IMR-90 (cell line): ENCODE results near the gene DBNDD1. TPM values are rescaled to one million over a fixed set of nuclear protein-coding genes. Genes with fewer than 3 reads are reported as not detected.

Experiments
- ATAC-seq: fragments of 200-7000 bp; cut with Tn5 transposase; 2 replicates; pipeline ENCODE4 v1.9.1; 2020; ENCODE audit warnings: low read depth, mild to moderate bottlenecking, moderate library complexity
- BruUV-seq: library from RNA; stranded (reverse); fragments of 400-500 nt; replicated peaks from 2 replicates; lab custom pipeline; 2021; lab: Mats Ljungman, UMichigan
- CTCF ChIA-PET: fragments of 300-600 bp; formaldehyde crosslinking; extraction: SDS; loops from one replicate; lab custom pipeline; 2021; ENCODE audit warnings: antibody characterized with exemption; lab: Yijun Ruan, JAX
- POLR2A ChIA-PET: fragments of 300-600 bp; sonication (Branson Sonifier 250); formaldehyde crosslinking; loops from one replicate; lab custom pipeline; 2022; ENCODE audit warnings: antibody characterized with exemption; ENCODE audit not compliant: unreplicated experiment; lab: Charles Lee
- DNase-seq: peaks from one replicate; pipeline ENCODE4 v3.0.0; 2013
- H2AFZ ChIP-seq: replicated peaks from 2 replicates; pipeline ENCODE3; 2013; ENCODE audit warnings: low read length, mild to moderate bottlenecking; ENCODE audit not compliant: poor library complexity
- H2AK5ac ChIP-seq: 2 replicates; pipeline ENCODE4 v1.6.1; 2013; ENCODE audit warnings: low read depth, low read length, inconsistent platforms
- H2AK9ac ChIP-seq: replicated peaks from 2 replicates; pipeline ENCODE3; 2013; ENCODE audit warnings: mild to moderate bottlenecking, low read depth, low read length, moderate library complexity; ENCODE audit not compliant: poor library complexity
- H2BK120ac ChIP-seq: 2 replicates; pipeline ENCODE4 v1.6.1; 2013; ENCODE audit warnings: low read depth, low read length, inconsistent platforms
- H2BK15ac ChIP-seq: 3 replicates; pipeline ENCODE4 v1.6.1; 2013; ENCODE audit warnings: low read depth, low read length, inconsistent platforms
- H2BK20ac ChIP-seq: 2 replicates; pipeline ENCODE4 v1.6.1; 2013; ENCODE audit warnings: low read depth, mild to moderate bottlenecking, inconsistent platforms, low read length, moderate library complexity
- H2BK5ac ChIP-seq: 2 replicates; pipeline ENCODE4 v1.6.1; 2013; ENCODE audit warnings: mild to moderate bottlenecking, low read depth, low read length, inconsistent platforms; ENCODE audit not compliant: poor library complexity, severe bottlenecking
- H3K14ac ChIP-seq: replicated peaks from 2 replicates; pipeline ENCODE4 v1.6.1; 2013; ENCODE audit warnings: low read depth, low read length, inconsistent platforms
- H3K18ac ChIP-seq: 2 replicates; pipeline ENCODE4 v1.6.1; 2013; ENCODE audit warnings: low read depth, low read length, control low read depth
- H3K23ac ChIP-seq: 2 replicates; pipeline ENCODE4 v1.6.1; 2013; ENCODE audit warnings: low read depth, low read length, inconsistent platforms
- H3K27ac ChIP-seq: 2 replicates; pipeline ENCODE4 v1.5.1; 2013; ENCODE audit warnings: mild to moderate bottlenecking, control low read depth, low read length; ENCODE audit not compliant: insufficient read depth
- H3K27me3 ChIP-seq: 2 replicates; pipeline ENCODE4 v1.6.1; 2013; ENCODE audit warnings: low read length; ENCODE audit not compliant: control insufficient read depth, insufficient read depth
- H3K36me3 ChIP-seq: 2 replicates; pipeline ENCODE4 v1.6.1; 2013; ENCODE audit warnings: low read length, mixed read lengths; ENCODE audit not compliant: control insufficient read depth, insufficient read depth
- H3K4ac ChIP-seq: 2 replicates; pipeline ENCODE4 v1.6.1; 2013; ENCODE audit warnings: low read depth, low read length, inconsistent platforms
- H3K4me1 ChIP-seq: 2 replicates; pipeline ENCODE4 v1.6.1; 2013; ENCODE audit warnings: low read length, mixed read lengths; ENCODE audit not compliant: control insufficient read depth, insufficient read depth
- H3K4me2 ChIP-seq: 2 replicates; pipeline ENCODE4 v1.6.1; 2013; ENCODE audit warnings: low read depth, mild to moderate bottlenecking, control low read depth, low read length, moderate library complexity
- H3K4me3 ChIP-seq: 2 replicates; pipeline ENCODE4 v1.5.1; 2013; ENCODE audit warnings: low read depth, mild to moderate bottlenecking, control low read depth, low read length, moderate library complexity; ENCODE audit not compliant: insufficient read depth
- H3K56ac ChIP-seq: 2 replicates; pipeline ENCODE4 v1.6.1; 2013; ENCODE audit warnings: low read length, inconsistent platforms; ENCODE audit not compliant: insufficient read depth; ENCODE audit errors: extremely low read depth
- H3K79me1 ChIP-seq, 2 experiments: 2 replicates each; pipeline ENCODE4 v1.6.1; 2013; ENCODE audit warnings: low read length in 2 of 2, inconsistent platforms in 1 of 2, low read depth in 1 of 2
- H3K9ac ChIP-seq: 2 replicates; pipeline ENCODE4 v1.6.1; 2013; ENCODE audit warnings: low read depth, low read length, control low read depth
- H3K9me1 ChIP-seq: 2 replicates; pipeline ENCODE4 v1.6.1; 2013; ENCODE audit warnings: low read length, inconsistent platforms; ENCODE audit not compliant: insufficient read depth
- H3K9me3 ChIP-seq: 2 replicates; pipeline ENCODE4 v1.6.1; 2013; ENCODE audit warnings: low read length; ENCODE audit not compliant: control insufficient read depth, insufficient read depth
- H4K20me1 ChIP-seq: 2 replicates; pipeline ENCODE4 v1.6.1; 2013; ENCODE audit warnings: low read length, inconsistent platforms; ENCODE audit not compliant: insufficient read depth
- H4K5ac ChIP-seq: 2 replicates; pipeline ENCODE4 v1.6.1; 2013; ENCODE audit warnings: mild to moderate bottlenecking, low read depth, low read length, control low read depth
- H4K8ac ChIP-seq, 2 experiments: 2 replicates each; pipeline ENCODE4 v1.6.1; 2013; ENCODE audit warnings: low read depth in 2 of 2, low read length in 2 of 2, control low read depth in 1 of 2, inconsistent platforms in 1 of 2
- H4K91ac ChIP-seq: 2 replicates; pipeline ENCODE4 v1.6.1; 2013; ENCODE audit warnings: low read depth, low read length, inconsistent platforms; ENCODE audit not compliant: insufficient read depth
- BHLHE40 ChIP-seq: fragments of 150-350 bp; IDR thresholded peaks from 2 replicates; pipeline ENCODE4 v1.6.1; 2016; ENCODE audit warnings: mild to moderate bottlenecking, low read depth, low read length
- CEBPB ChIP-seq: IDR thresholded peaks from 2 replicates; pipeline ENCODE4 v1.6.1; 2012; ENCODE audit warnings: low read depth, low read length, improper control_type of control experiment
- CHD1 ChIP-seq: IDR thresholded peaks from 2 replicates; pipeline ENCODE4 v1.6.1; 2012; ENCODE audit warnings: low read depth, low read length, improper control_type of control experiment
- FOS ChIP-seq: fragments of 150-350 bp; IDR thresholded peaks from 2 replicates; pipeline ENCODE4 v1.6.1; 2016; ENCODE audit warnings: low read depth, low read length
- MAZ ChIP-seq: IDR thresholded peaks from 2 replicates; pipeline ENCODE4 v1.6.1; 2012; ENCODE audit warnings: low read depth, mild to moderate bottlenecking, low read length, improper control_type of control experiment, moderate library complexity, borderline replicate concordance
- MXI1 ChIP-seq: IDR thresholded peaks from 2 replicates; pipeline ENCODE4 v1.6.1; 2012; ENCODE audit warnings: low read depth, mild to moderate bottlenecking, low read length, moderate library complexity, borderline replicate concordance
- NFE2L2 ChIP-seq: fragments of 150-350 bp; IDR thresholded peaks from 2 replicates; pipeline ENCODE4 v1.6.1; 2016; ENCODE audit warnings: low read depth, mild to moderate bottlenecking, low read length
- RAD21 ChIP-seq: IDR thresholded peaks from 2 replicates; pipeline ENCODE4 v1.6.1; 2012; ENCODE audit warnings: low read length, improper control_type of control experiment
- RCOR1 ChIP-seq: IDR thresholded peaks from 2 replicates; pipeline ENCODE4 v1.6.1; 2012; ENCODE audit warnings: mild to moderate bottlenecking, low read length, improper control_type of control experiment; ENCODE audit not compliant: insufficient replicate concordance
- SMC3 ChIP-seq: fragments of 150-350 bp; IDR thresholded peaks from 2 replicates; pipeline ENCODE4 v1.6.1; 2016; ENCODE audit warnings: low read depth, mild to moderate bottlenecking, antibody characterized with exemption, low read length, moderate library complexity
- WGBS, 2 experiments: methylation state at CpG; one replicate each; pipeline versions ENCODE4 v1.1.5 to v1.1.7; 2013; ENCODE audit warnings: missing lambda C conversion rate in 2 of 2; ENCODE audit not compliant: insufficient read length in 1 of 2; ENCODE audit errors: extremely low coverage in 2 of 2; 5-methylcytosine and 5-hydroxymethylcytosine counted together
- dilution Hi-C: fragments of 300-500 bp; cut with HindIII; formaldehyde crosslinking; loops from one replicate; pipeline ENCODE4 v1.14.3; 2018; ENCODE audit warnings: low sequenced_read_pairs; ENCODE audit not compliant: unreplicated experiment
- in situ Hi-C: fragments of 300-500 bp; cut with MboI; formaldehyde crosslinking; loops from 3 replicates; pipeline ENCODE4 v1.14.3; 2019; ENCODE audit warnings: low sequenced_read_pairs, inconsistent platforms, mixed read lengths
- intact Hi-C: fragments of 100-400 bp; cut with micrococcal nuclease; formaldehyde crosslinking; loops from 2 replicates; pipeline ENCODE4 v1.10.0; 2022
- polyA plus RNA-seq, 3 experiments: library from polyadenylated mRNA; depleted of rRNA; stranded (reverse); fragments of >200 nt; gene quantifications; 2 replicates each; pipeline ENCODE4 v1.2.3, GENCODE V29; 2012; ENCODE audit warnings: low replicate concordance in 1 of 3
- total RNA-seq: library from RNA; depleted of rRNA; stranded (reverse); fragments of >200 nt; gene quantifications from 2 replicates; pipeline ENCODE4 v1.2.3, GENCODE V29; 2012
- TF ChIP-seq, protein P1 (sequence below): fragments of 150-350 bp; IDR thresholded peaks from 2 replicates; pipeline ENCODE4 v1.6.1; 2016; ENCODE audit warnings: low read depth, mild to moderate bottlenecking, low read length, moderate library complexity, borderline replicate concordance
- TF ChIP-seq, protein P2 (sequence below): fragments of 150-350 bp; IDR thresholded peaks from 2 replicates; pipeline ENCODE4 v1.6.1; 2017; ENCODE audit warnings: mild to moderate bottlenecking, antibody characterized with exemption, low read length, low read depth

Gene DBNDD1
- total and polyA plus RNA-seq, 2 of the 4 experiments (the other 2 are of a cell fraction), result 3.4 to 23.0 TPM

DNA sequence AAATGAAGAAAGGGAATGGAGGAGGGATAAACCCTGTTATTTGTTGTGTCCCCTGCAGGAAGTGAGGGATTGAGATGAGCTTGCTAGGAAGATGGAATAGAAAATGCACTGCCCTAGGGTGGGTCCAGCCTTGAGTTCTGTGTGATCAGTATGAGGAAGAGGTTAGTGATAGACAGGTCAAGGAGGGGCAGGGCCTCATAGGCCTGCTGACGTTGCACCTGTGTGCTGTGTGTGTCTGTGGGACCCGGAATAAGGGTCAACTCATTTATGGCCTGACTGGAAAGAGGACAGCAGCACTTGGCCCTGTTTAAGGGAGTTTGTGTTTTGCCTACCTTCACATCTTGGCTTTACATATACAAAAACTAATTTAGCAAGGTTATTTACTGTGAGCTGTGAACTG lies 44.4 kb downstream of the DBNDD1 start:
- peaks cover 4% of the 10 kb centered on the region for H4K20me1 ChIP-seq
- H2BK20ac ChIP-seq, result no peak overlapping the region
- no CpG with 5 or more reads among the region's 2 CpGs for WGBS, 2 experiments
- H4K91ac ChIP-seq, result no peak overlapping the region
- no peak for TF ChIP-seq CHD1
- TF ChIP-seq, protein P1, sequence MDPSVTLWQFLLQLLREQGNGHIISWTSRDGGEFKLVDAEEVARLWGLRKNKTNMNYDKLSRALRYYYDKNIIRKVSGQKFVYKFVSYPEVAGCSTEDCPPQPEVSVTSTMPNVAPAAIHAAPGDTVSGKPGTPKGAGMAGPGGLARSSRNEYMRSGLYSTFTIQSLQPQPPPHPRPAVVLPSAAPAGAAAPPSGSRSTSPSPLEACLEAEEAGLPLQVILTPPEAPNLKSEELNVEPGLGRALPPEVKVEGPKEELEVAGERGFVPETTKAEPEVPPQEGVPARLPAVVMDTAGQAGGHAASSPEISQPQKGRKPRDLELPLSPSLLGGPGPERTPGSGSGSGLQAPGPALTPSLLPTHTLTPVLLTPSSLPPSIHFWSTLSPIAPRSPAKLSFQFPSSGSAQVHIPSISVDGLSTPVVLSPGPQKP, result no peak
- TF ChIP-seq BHLHE40, result no peak
- TF ChIP-seq FOS, result no peak
- no peak for TF ChIP-seq RCOR1
- TF ChIP-seq RAD21, result no peak
- TF ChIP-seq CEBPB, result no peak
- no peak for TF ChIP-seq MAZ
- no peak for TF ChIP-seq SMC3
- no peak for TF ChIP-seq NFE2L2
- TF ChIP-seq, protein P2, sequence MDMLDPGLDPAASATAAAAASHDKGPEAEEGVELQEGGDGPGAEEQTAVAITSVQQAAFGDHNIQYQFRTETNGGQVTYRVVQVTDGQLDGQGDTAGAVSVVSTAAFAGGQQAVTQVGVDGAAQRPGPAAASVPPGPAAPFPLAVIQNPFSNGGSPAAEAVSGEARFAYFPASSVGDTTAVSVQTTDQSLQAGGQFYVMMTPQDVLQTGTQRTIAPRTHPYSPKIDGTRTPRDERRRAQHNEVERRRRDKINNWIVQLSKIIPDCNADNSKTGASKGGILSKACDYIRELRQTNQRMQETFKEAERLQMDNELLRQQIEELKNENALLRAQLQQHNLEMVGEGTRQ, result no peak
- TF ChIP-seq MXI1, result no peak
- POLR2A ChIA-PET, result no interaction called here
- H3K23ac ChIP-seq, result no peak overlapping the region
- H3K27ac ChIP-seq, result no peak overlapping the region
- no peak overlapping the region for H2AK5ac ChIP-seq
- H2AFZ ChIP-seq, result no peak overlapping the region
- H3K27me3 ChIP-seq, result no peaks in the 10 kb centered on the region
- peaks cover 51 to 76% of the 10 kb centered on the region in 2 experiments for H3K79me1 ChIP-seq
- in situ Hi-C loops (loop anchor here (5.0 kb wide), 1 partner anchor 47 kb away; no protein-coding TSS in a partner anchor), intact Hi-C loops (no loop called here), dilution Hi-C loops (no loop called here)
- no peak overlapping the region for H3K4me3 ChIP-seq
- ATAC-seq (no peak), DNase-seq (no peak)
- no peak overlapping the region for H4K8ac ChIP-seq
- no peak overlapping the region for H3K4me2 ChIP-seq
- H3K56ac ChIP-seq, result no peak overlapping the region
- no peak overlapping the region for H3K18ac ChIP-seq
- no peak overlapping the region for H2AK9ac ChIP-seq
- H3K36me3 ChIP-seq, result peaks cover 20% of the 10 kb centered on the region
- no peak overlapping the region for H2BK15ac ChIP-seq
- H3K14ac ChIP-seq, result no peak overlapping the region
- H3K9me1 ChIP-seq, result peaks cover 14% of the 10 kb centered on the region; the same call in 1 of the 2 replicates
- no peak overlapping the region for H3K9ac ChIP-seq
- BruUV-seq, result no TSS peak
- CTCF ChIA-PET, result no interaction called here
- H3K4ac ChIP-seq, result no peak overlapping the region
- H3K9me3 ChIP-seq, result peaks cover 2% of the 10 kb centered on the region; the same call in 1 of the 2 replicates
- no peak overlapping the region for H4K5ac ChIP-seq
- peaks cover 9% of the 10 kb centered on the region for H3K4me1 ChIP-seq
- no peak overlapping the region for H2BK120ac ChIP-seq
- H2BK5ac ChIP-seq, result no peak overlapping the region
